Stimulated activated CD8-positive, alpha-beta memory T cell treated with anti-CD3 and anti-CD28 coated beads, Interleukin-15, amount 100 ng/mL, for 48 hours (primary cell): ENCODE results near the gene CARD10.
A peak's percentile ranks its signal among the peaks of the same experiment; 100 is the strongest.

Experiments
- DNase-seq, 2 donors: peaks; one replicate each; pipeline ENCODE4 v3.0.0-alpha.2; 2020; ENCODE audit warnings: low read depth in 2 of 2

CARD10 gene

DNA sequence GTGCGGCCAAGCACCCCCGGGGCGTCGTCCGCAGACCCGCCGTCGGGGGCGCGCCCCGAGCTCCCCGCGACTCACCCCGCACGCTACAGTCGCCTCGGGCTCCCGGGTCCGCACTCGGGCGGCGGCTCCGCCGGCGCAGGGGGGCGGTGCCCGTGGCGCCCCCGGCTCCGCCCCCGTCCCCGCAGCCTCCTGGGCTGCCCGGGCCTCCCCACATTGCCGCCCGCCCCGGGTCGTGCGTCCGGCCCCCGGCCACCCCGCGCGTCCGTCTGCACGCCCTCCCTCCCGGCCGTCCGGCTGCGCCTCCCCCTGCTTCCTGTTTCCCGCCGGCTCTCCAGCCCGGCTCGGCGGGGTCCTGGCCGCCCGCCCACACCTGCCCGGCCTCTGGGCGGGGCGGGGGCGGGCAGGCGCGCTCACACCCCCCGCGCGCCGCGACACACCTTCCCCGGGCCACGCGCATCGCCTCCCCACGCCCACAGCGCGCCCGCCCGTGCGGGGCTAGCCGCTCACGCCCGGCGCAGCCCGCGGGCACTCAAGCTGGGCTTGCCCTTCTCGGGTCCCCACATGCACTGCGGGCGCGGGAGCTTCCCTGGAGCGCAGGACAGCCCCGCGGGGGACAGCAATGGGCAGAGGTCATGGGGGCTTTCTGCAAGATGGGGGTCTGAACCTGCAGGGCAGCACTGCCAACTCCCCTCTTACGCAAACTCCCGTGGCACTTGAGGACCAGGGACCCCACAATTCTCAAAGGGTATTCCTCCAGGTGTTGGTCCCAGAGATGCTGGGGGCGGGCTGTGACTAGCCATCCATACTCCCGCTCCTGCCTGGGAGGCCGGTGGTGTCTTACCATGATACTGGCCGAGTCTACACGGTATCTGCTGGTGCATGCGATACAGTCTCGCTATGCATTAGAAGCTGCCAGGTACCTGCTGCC is at the start of gene CARD10:
Gene CARD10, minus strand, starts transcription at position 148 of the 928 bp plus-strand sequence. CDS start 215 bp downstream, outside the sequence.
- peak in 1 of 2 donors; percentile 6 for DNase-seq

DNA sequence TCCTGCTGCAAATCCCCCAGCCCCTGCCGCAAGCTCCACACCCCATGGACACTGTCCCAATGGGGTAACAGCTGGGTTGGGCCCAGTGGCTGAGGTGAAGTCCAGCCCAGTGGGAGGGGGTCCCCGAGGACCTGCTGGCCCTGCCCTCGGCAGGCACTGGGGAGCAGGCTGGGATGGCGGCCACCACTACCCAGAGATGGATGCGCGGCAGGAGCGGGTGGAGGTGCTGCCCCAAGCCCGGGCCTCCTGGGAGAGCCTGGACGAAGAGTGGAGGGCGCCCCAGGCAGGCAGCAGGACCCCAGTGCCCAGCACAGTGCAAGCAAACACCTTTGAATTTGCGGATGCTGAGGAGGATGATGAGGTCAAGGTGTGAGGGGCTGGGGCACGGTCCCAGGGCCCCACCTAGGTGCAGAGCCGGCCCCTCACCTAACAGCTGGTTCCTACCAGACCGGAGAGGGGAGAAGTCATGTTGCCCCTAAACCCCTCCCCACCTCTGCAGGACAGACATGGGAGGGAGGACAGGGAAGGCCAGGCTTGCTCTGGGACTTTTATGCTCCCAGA is 49.3 kb upstream of the CARD10 start:
- no peak for DNase-seq

GRCh38 chr22:37568012-37568411 is 48.8 kb upstream of the CARD10 start:
- DNase-seq, result no peak

GRCh38 chr22:37566903-37567798 is 47.9 kb upstream of the CARD10 start:
- peak; percentile 80 to 84 for DNase-seq

DNA sequence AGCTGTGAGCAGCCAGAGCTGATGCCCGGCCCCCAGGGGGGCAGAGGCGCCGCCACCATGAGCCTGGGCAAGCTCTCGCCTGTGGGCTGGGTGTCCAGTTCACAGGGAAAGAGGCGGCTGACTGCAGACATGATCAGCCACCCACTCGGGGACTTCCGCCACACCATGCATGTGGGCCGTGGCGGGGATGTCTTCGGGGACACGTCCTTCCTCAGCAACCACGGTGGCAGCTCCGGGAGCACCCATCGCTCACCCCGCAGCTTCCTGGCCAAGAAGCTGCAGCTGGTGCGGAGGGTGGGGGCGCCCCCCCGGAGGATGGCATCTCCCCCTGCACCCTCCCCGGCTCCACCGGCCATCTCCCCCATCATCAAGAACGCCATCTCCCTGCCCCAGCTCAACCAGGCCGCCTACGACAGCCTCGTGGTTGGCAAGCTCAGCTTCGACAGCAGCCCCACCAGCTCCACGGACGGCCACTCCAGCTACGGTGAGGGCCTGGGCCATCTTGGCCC is 47.2 kb upstream of the CARD10 start:
- peak; percentile 16 to 27 for DNase-seq

- no peak for DNase-seq
Observed at GRCh38 chr22:37565830-37566229, 46.6 kb upstream of the CARD10 start.

DNA sequence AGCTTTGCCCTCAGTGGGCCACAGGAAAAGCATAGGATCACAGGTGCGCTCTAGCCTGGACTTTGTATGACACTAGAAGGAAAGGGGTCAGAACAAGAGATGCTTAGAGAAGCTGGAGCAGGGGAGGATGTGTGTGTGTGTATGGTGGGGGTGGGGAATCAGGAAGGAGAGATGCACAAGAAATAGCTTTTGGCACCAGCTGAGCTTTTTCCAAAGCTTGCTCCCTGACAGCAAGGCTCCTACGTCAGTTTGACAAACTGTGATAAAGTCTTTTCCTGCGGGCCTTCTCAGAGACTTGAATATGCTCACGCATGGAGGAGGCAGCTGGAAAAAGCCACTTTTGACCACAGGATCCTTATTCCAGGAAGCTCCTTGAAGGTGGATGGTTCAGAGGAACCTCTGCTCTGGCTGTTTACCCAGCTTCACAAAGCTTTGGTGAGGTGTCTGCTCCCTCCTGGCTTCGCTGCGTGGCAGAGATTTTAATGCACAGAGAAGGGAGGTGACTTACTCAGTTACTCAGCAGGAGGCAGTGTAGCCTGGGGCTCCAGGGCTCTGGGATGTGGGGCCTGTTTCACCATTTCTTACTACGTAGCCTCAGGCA is 45.0 kb upstream of the CARD10 start:
- no peak for DNase-seq

- no peak for DNase-seq
Observed at GRCh38 chr22:37563153-37564081, 44.2 kb upstream of the CARD10 start.

- no peak for DNase-seq
Observed at GRCh38 chr22:37562049-37562875, 43.0 kb upstream of the CARD10 start.

DNA sequence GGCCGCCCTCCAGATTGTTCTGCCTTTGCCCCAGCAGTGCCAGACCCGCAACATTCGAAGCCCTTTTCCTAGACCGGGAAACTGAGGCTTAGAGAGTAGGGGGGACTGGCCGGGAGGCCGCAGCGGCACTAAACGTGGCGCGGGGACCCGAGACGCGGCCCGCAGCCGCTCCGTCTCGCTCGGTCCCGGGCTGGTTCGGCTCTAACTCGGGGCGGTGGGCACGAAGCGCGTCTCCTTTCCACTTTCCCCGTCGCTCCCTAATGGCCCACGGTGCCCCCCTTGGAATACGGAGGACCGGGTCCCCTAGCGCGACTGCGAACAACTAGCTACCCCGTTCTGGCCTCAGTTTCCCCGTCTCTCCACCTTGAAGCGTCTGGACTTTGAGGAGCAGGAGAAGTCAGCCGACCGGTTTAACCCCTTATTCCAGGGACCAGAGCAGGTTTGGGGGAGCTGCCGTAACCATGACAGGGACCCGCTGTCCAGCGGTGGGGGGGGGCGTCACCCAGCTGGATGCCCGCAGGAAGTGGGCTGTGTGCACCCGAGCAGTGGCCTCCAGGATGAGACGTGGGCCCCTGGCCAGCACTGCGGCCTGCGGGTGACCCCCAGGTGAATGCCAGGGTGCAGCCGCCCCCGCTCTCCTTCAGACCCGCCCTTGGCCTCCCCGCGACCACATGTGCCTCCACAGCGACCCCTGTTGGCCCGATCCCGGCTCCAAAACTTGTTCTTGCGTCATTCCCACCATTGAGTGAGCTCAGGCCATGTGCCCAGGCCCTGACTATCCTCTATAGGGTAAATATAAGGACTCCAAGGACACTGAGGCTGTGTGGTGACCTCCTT is 42.2 kb upstream of the CARD10 start:
- DNase-seq, result peak; percentile 68 to 69

DNA sequence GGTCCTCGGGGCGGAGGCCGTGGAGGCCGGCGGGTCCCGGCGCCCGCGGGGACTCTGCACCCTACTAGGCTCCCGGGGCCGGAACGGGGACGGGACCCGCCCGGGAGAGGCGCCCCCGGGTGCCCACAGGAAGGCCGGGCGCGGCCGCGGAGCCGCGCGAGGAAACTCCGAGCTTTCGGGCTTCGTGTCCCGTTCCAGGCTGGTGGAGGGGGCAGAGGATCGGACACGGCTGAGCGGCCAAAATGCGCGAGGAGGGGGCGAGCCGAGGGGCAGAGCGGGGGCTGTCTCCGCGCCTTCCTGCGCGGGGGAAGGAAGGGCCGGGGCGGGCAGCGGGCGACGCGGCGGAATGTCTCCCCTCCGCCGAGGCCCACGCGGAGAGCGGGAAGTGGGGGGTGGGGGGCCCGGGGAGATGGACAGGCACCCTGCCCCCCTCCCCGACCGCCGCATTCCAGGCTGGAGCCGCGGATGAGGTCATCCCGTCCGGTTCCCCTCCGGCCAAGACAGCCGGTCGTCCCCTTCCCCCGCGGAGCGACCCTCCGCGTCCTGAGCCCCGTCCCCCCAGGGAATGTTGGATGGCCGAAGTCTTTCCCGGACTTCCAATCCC is 41.5 kb upstream of the CARD10 start:
- no peak for DNase-seq

GRCh38 chr22:37559901-37560607 is 40.8 kb upstream of the CARD10 start, which contains the start of gene CDC42EP1:
TSS of gene CDC42EP1 (plus strand) at chr22:37560480. CDS start at chr22:37566350, 5,870 bp downstream.
- no peak for DNase-seq

- DNase-seq, result no peak
Observed at GRCh38 chr22:37559521-37559900, 40.3 kb upstream of the CARD10 start.

GRCh38 chr22:37558815-37559214 is 39.6 kb upstream of the CARD10 start:
- DNase-seq, result no peak

DNA sequence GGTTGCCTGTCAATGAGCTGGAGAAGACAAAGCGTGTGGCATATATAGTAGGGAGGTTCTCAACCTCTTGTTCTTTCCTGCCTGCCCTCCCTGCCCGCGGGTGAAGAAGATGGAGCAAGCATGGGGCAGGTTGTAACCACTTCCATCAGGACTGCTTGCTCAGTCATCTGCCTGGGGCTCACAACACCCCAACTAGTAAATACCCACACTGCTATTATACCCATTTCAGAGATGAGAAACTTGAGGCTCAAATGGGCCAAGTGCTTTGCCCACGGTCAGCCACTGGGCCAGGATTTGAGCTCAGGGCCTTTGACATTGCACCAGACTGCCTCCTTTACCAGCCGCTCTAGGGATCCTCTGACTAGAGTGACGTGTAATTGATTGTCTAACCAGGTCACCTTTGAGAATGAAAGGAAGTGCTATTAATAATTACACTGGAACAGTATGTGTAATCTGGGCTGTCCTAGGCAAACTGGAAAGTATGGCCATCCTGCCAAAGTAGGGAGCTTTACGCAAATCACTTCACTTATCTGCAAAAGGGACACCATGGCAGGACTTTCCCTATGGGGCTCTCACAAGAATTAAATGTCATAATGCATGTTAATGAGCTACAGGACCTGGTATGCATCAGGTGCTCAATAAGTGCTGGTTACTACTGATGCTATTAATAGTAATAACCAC is 38.2 kb upstream of the CARD10 start:
- DNase-seq, result no peak

DNA sequence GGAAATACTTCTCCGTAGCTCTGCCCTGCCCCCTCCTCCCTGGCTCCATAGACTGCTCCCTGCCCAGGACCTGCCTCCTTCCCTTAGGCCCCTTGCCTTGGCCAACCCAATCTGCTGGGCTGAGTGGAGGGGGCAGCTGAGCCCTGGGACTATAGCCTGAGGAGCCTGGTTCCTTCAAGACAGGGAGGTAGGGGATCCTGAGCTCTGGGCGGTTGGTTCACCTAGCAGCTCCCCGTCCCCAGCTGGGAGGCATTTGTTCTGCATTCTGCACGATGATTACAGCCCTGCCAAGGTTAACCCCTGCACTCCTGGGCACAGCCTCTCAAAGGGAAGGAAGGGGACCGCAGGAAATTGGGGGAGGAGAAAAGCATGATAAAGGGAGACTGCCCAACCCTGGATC is 37.5 kb upstream of the CARD10 start:
- no peak for DNase-seq

GRCh38 chr22:37555029-37555428 is 35.8 kb upstream of the CARD10 start:
- DNase-seq, result no peak
